Raji (cell line): ENCODE results near the gene FAM216B.

ENCODE experiments used
- POLR2A ChIP-seq: IDR thresholded peaks from 2 replicates; pipeline ENCODE4 v1.6.1; 2011; ENCODE audit warnings: low read depth, low read length, control low read depth; ENCODE audit not compliant: insufficient read depth

Gene FAM216B

DNA sequence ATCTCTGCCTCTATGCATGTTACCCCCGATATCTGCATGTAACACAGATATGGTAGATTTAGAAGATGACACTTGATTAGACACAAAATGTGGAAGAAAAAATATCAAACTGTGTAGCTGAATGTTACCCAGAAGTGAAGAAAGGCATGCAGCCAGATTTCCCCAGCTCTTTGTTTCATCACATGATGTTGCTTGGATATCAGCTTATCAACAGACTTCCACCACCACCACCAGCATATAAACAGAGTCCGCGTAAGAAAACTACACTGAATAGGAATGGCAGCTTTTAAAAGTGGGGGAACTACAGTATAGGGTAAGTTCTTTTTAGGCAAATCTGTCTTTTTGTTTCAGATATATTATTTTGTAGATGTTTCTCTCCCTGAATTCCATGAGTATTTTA lies at the start of gene FAM216B:
TSS of gene FAM216B (plus strand) at position 233 of the 400 bp plus-strand sequence. CDS start 2,484 bp downstream, outside the sequence.
- TF ChIP-seq POLR2A: no peak

DNA sequence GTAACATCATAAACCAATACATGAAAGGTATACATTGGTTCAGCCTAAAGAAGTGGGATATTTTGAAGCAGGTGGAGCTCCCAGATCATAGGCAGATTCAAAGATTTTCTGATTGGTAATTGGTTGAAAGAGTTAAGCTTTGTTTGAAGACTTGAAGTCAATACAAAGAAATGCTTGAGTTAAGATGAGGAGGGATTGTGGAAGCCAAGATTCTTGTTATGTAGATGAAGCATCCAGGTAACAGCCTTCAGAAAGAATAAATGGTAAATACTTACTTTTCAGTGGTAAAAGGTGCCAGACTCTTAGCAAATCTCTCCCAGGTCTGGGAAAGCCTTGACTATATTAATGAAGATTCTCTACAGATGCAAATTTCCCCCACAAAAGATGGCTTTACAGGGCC lies 49.3 kb upstream of the FAM216B start:
- TF ChIP-seq POLR2A: no peak

DNA sequence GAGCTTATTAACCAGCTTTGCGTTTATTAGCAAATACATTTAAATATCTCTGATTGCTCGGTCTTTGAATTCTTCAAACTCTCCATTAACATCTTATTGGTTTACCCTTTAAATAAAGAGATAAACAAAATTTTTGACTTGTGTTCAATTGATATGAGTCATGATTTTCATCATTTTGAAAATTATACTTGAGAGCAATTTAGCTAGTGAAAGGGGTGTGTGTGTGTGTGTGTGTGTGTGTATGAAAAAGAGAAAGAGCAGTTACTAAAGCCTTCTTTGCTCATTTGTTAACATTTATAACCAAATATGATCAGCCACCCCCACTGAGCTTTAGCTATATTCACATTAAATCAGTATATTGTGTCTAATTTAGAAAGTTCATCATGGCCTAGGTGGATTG lies 48.3 kb upstream of the FAM216B start:
- TF ChIP-seq POLR2A: no peak

DNA sequence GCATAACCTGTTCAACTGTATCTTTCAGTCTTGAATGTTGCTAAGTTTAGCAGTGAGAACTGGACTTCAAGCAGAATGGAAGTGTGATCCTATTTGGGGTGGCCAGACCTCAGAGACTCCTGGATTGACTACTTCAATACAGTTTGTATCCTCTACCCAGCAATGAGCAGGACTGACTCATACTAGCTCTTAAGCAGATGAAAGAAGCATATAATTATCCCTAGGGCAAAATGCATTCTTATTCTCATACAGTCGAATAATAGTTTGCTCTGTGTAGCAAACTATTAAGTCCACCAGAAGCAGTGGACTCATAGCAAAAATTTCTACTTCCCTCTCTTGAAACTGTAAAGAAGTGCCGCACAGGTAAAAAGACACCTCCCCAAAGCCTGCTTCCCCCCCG lies 46.4 kb upstream of the FAM216B start:
- no peak for TF ChIP-seq POLR2A

DNA sequence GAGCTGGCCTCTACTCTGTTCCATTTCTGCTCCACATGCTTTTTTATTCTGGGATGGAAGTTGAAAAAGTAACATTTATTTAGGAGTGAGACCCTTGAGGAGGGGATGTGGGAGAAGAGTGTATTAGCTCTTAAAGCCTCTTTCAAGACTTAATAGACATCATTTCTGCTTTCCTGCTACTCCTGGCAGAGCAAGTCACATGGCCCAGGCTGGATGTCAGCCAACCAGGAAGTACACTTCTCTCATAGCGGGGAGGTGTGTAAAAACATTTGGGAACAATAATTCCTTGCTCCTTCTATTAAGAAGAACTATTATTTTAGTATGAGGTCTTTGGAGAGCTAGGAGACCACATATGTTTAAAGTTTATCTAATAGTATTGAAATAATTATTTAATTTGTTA lies 40.6 kb upstream of the FAM216B start:
- no peak for TF ChIP-seq POLR2A

DNA sequence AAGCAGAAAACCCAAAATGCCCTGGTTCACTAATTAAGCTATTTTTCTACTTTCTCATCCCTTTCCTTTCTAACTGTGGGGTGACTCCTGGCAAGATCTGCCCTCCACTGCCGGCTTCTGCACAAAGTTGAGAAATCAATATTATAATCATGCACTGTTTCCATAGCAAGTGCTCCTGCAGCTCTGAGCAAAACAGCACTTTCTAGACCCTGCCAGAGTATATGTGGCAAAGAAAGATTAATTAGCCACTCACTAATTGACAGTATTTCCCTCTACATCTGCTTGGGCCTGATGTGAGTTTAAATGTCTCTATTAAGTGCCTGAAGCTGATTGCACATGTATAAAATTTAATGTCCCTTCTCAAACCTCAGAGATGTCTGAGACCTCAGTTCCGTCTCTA lies 39.5 kb upstream of the FAM216B start:
- TF ChIP-seq POLR2A: no peak

DNA sequence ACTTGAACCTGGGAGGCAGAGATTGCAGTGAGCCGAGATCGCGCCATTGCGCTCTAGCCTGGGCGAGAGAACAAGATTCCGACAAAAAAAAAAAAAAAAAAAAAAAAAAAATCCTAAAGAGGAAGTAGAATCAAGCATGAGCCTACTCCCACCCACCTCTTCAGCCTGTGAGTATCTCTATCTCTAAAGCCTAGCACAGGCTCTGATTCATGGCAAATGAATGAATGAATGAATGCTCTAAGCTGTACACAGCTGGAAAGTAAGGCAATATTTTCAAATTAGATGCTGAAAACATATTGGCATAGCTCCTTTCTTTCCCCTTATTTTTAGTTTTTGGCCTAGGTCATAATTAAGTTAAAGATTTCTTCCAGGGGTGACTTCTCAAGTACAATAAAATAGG lies 35.7 kb upstream of the FAM216B start:
- TF ChIP-seq POLR2A: no peak

DNA sequence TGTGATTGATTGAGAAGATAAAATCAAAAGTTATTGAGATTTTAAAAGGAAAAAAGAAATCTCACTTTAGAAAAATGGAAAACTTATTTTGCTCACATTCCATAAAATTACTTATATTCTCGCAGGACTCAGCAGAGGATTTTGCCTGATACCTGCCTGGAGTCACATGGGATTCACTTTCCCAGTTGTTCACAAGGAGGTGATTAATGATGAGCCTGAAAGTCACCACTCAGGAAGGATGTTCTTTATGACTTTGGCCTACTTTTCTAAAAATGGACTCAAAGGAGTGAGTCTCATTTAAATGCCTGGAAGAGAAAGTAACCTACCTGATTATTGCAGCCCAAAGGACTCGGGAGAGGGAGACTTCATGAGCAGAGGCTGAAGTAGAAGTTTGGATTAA lies 34.5 kb upstream of the FAM216B start:
- no peak for TF ChIP-seq POLR2A

DNA sequence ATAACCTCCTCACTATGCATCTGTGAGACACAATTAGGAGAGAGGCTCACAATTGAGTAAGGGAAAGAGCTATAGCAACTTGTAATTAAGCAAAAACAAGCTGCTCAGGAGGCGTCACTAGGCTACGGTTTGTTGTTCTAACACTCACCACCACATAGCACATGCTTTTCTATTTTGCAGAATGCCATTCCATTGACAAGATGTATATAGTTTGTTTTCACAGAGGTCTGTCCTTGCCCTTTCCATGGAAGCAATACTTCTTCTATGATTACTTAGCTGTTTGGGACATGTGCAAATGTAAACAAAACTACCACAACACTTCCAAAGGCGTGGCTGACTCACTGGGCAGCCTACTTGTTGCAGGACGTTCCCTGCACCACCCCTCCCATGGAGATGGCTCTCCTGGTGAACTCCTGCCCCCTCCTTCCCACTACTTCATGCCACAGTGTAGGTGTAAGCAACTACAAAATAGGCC lies 33.9 kb upstream of the FAM216B start:
- TF ChIP-seq POLR2A: no peak

DNA sequence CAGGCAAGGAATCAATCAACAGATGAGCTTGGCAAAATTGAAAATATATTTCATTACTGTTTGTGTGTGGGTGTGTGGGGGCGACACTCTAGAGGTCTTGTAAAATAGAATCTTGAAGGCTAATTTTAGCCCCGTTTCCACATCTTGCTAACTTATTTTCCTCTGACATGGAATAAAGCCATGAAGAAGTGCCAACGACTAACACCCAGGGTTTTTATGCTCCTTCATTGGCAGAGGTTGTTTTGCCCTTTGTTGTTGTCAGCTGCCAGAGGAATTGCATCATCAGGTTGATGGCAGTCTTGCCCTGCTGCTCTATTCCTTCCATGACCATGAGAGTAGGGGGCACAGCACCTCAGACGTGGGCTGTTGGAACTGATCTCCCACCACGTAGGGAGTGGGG lies 30.6 kb upstream of the FAM216B start:
- no peak for TF ChIP-seq POLR2A

DNA sequence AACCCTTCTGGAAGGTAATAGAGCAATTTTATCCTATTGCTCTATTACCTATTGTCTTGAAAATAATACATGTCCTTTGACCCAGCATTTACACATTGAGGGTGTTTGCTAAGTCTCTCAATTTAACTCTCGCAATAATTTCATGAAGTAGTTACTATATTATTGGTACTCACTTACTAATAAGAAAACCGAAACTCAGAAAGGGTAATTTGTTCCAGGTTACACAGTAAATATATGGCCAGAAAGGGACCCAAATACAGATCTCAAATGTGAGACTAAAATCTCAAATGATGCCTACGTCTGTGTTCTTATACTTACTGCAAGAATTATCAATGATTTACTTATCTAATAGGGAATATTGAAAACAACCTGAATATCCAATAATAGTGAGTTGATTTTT lies 29.7 kb upstream of the FAM216B start:
- no peak for TF ChIP-seq POLR2A

DNA sequence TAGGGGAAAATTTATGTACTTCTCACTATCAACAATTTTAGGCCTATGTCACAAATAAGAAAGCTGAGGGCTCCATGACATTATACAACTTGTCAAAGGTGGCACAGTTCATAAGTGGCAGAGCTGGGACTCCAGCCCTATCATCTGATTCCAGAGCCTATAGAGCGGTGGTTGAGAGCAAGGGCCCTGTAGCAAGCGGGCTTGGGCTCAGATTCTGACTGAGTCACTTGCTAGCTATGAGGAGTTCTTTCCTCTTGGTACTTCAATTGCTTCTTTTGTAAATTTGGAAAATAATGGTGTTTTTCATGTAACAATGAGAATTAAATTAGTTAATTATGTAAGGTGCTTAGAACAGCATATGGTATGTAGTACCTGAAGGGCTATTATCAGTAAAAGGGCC lies 28.7 kb upstream of the FAM216B start:
- TF ChIP-seq POLR2A: no peak

DNA sequence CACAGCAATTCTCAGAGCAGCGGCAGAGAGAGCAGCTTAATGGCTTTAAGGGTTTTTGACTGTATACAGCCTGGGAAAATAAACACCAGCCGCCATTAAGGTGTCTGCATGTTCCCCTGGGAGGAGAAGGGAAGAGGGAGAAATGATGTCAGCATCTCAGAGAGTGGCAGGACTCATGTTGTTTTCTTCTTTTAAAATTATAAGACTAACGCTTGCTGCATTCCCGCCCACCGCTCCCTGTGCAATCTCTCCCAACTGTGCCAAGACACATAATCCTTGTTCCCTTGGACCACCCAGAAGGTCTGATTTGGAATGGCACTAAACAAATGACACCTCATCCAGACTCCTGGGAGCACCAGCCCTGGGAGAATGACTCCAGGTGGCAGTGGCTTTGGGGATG lies 27.7 kb upstream of the FAM216B start:
- TF ChIP-seq POLR2A: no peak

DNA sequence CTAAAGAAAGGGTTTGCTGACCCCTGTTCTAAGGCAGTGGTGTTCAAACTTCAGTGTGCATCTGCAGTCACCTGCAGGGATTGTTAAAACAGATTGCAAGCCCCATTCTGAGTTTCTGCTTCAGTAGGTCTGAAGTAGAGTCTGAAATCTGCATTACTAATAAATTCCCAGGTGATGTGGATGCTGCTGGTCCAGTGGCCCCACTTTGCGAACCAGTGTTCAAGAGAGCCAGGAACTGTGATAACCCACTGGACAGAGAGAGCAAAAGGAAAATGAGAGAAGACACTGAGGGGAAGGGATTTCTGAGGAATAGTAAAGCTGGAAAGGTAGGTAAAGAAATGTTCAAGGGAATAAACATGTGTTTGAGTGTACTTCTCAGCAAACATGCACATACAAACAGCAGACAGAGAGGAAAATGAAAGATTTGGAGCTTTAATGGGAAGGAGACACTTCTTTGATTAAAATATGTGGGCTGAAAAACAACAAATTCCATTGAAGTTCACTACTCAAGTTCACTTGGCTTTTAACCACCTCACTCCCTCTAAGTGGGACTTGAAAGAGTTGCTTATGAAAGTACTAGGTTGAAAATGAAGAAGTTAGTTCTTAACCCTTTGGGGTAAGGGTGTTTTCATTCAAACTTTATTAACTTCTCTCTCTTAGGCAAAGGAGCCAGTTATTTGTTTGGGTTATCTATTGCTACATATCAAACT lies 26.4 kb upstream of the FAM216B start:
- no peak for TF ChIP-seq POLR2A

DNA sequence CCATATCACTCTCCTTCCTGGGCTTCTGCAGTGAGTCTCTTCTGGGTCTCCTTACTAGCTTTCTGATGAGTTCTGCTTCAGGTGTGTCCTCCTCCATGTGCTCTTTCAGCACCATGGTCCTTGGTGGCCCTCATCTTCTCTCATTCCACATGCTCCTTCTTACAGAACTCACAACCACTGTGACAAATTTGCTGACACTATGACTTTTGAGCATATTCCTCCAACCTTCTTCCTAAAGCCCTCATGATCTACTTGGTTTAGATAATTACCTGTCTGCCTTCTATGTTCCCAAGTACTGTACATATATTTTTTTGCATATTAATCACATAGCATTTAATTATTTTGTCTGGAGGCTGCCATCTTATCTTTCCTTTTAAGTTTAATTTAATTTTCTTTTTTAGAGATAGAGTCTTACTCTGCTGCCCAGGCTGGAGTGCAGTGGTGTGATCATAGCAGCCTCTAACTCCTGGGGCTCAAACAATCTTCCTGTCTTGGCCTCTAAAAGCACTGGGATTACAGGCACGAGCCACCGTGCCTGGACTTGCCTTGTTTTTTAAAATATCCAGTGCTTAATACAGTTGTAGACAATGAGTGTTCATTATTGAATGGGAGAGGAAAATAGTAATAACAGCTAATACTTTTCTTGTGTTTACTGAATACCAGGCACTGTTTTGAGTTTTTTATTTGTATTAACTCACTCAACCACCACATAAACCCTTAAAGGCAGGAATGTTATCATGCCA lies 23.5 kb upstream of the FAM216B start:
- TF ChIP-seq POLR2A: no peak

DNA sequence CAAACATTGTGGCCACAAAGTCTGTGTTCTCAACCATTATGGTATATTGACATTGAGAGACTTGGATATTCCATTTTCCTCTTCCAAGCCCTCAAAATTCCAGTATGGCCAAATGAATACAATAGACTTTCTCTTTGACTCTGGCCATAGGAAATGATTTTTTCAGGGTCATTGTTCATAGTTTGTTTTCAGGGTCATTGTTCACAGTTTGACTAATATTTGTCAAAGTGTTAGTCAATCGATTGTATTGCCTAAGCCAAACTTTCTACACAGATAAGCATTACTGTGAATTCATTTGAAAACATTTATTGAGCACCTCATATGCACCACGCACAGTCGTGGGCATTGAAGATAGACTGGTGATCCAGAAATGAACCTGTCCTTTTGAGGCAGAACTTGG lies 22.9 kb upstream of the FAM216B start:
- TF ChIP-seq POLR2A: no peak
